Activated naive CD8-positive, alpha-beta T cell treated with anti-CD3 and anti-CD28 coated beads, Interleukin-2, amount 50 U/mL, for 24 hours (primary cell): ENCODE measurements around the gene PLEKHG4B.

Experiments
- ATAC-seq: fragments of 150-1000 bp; cut with Tn5 transposase; one replicate; pipeline ENCODE4 v1.10.0; 2021
- DNase-seq: peaks from one replicate; pipeline ENCODE4 v3.0.0; 2021
- H3K27ac Mint-ChIP-seq: one replicate; pipeline ENCODE4 v1.8.0; 2021; ENCODE audit warnings: mild to moderate bottlenecking, mixed read lengths
- H3K27me3 Mint-ChIP-seq: one replicate; pipeline ENCODE4 v1.8.0; 2021; ENCODE audit warnings: mixed read lengths
- H3K36me3 Mint-ChIP-seq: one replicate; pipeline ENCODE4 v1.8.0; 2021; ENCODE audit warnings: low read depth, mixed read lengths
- H3K4me1 Mint-ChIP-seq: one replicate; pipeline ENCODE4 v1.8.0; 2021; ENCODE audit warnings: mixed read lengths
- H3K4me3 Mint-ChIP-seq: one replicate; pipeline ENCODE4 v1.8.0; 2021; ENCODE audit warnings: mild to moderate bottlenecking, moderate library complexity, mixed read lengths
- H3K9me3 Mint-ChIP-seq: one replicate; pipeline ENCODE4 v1.8.0; 2021; ENCODE audit warnings: mixed read lengths

PLEKHG4B gene

DNA sequence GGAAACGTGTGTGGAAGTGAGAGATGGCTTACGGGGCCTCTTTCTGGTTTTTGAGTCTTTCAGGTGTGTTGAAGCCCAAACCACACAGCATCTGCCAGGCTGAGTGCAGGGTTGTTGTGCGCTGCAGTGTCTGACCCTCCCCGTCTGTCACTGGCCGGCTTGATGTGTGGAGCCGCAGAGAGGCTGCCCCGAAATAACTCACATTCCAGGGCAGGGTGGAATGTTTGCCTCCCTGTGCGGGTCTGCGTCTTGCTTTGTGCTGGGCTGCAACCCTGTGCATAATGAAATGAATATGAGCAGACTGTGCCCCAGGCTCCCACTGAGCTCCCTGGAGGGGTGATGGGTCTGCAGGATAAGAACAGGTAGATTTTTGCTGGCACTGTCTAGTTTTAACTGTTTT is 9.9 kb upstream of the PLEKHG4B start:
- Mint-ChIP-seq H3K4me1 (no peaks in the 10 kb centered on the region), H3K36me3 (no peaks in the 10 kb centered on the region), H3K4me3 (no peak overlapping the region), H3K27ac (no peak overlapping the region), H3K27me3 (no peaks in the 10 kb centered on the region), H3K9me3 (no peaks in the 10 kb centered on the region)
- no peak for ATAC-seq
- no peak for DNase-seq

DNA sequence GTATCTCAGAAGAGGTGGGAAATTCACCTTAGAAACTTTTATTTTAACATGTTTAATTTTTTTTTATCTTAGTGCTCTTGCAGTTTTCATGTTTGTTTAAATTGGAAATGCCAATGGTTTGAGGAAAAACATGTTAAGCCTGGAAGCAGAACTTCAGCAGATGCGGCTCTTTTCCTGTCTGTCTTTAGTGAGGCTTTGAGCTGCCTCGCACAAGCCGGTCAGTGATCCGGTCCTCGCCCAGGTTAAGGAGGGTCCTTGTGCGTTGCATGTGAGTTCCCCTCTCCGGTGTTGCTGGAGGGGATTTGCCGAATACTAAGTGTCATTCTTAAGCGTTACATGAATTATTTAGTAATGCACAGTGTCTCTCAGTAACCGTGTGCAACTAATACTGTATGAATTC is 9.4 kb upstream of the PLEKHG4B start:
- Mint-ChIP-seq H3K27ac (no peak overlapping the region), H3K9me3 (no peaks in the 10 kb centered on the region), H3K27me3 (no peaks in the 10 kb centered on the region), H3K4me1 (no peaks in the 10 kb centered on the region), H3K4me3 (no peak overlapping the region), H3K36me3 (no peaks in the 10 kb centered on the region)
- no peak for ATAC-seq
- no peak for DNase-seq

DNA sequence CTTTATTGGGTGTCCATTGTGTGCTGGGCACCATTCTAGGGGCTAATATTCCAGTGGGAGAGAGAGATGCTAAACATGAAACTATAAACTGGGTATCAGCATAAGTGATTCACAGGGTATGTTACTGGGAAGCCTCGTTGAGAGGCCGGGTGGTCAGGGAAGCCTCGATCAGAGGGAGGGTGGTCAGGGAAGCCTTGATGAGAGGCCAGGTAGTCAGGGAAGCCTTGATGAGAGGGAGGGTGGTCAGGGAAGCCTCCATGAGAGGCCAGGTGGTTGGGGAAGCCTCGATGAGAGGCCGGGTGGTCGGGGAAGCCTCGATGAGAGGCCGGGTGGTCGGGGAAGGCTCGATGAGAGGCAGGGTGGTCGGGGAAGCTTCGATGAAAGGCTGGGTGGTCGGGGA is 8.9 kb upstream of the PLEKHG4B start:
- Mint-ChIP-seq H3K27me3 (no peaks in the 10 kb centered on the region), H3K36me3 (no peaks in the 10 kb centered on the region), H3K4me3 (no peak overlapping the region)

DNA sequence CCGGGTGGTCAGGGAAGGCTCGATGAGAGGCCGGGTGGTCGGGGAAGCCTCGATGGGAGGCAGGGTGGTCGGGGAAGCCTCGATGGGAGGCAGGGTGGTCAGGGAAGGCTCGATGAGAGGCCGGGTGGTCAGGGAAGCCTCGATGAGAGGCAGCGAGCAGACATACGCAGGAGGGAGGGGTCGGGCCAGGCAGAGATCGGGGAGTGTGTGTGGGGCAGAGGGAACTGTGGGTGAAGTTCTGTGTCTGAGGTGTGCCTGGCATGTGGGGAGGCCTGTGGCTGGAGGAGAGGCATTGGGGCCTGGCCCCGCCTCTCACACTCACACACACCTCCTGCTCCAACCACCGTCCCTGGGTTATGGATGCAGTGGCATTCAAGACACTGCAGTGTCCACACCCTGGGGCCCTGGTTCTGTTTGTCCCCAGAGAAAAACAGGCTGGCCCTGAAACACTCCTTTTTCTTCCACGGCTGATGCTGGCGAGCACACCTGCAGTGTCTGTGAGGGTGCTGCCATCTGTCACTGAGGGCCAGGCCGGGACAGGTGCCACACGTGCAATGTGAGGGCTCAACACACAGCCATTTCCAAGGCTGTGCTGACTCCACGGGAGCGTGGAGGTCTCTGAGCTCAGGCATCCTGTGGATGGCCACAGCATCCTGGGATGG is 6.5 kb upstream of the PLEKHG4B start:
- H3K4me3 Mint-ChIP-seq = no peak overlapping the region
- ATAC-seq = no peak
- no peaks in the 10 kb centered on the region for H3K4me1 Mint-ChIP-seq
- H3K36me3 Mint-ChIP-seq = no peaks in the 10 kb centered on the region
- DNase-seq = no peak
- no peaks in the 10 kb centered on the region for H3K9me3 Mint-ChIP-seq
- H3K27me3 Mint-ChIP-seq = peaks cover 13% of the 10 kb centered on the region
- no peak overlapping the region for H3K27ac Mint-ChIP-seq

More for the DNA sequence above, 8.9 kb upstream of the PLEKHG4B start:
- Mint-ChIP-seq H3K9me3 (no peaks in the 10 kb centered on the region), H3K27ac (no peak overlapping the region), H3K4me1 (no peaks in the 10 kb centered on the region)
- ATAC-seq (no peak), DNase-seq (no peak)

DNA sequence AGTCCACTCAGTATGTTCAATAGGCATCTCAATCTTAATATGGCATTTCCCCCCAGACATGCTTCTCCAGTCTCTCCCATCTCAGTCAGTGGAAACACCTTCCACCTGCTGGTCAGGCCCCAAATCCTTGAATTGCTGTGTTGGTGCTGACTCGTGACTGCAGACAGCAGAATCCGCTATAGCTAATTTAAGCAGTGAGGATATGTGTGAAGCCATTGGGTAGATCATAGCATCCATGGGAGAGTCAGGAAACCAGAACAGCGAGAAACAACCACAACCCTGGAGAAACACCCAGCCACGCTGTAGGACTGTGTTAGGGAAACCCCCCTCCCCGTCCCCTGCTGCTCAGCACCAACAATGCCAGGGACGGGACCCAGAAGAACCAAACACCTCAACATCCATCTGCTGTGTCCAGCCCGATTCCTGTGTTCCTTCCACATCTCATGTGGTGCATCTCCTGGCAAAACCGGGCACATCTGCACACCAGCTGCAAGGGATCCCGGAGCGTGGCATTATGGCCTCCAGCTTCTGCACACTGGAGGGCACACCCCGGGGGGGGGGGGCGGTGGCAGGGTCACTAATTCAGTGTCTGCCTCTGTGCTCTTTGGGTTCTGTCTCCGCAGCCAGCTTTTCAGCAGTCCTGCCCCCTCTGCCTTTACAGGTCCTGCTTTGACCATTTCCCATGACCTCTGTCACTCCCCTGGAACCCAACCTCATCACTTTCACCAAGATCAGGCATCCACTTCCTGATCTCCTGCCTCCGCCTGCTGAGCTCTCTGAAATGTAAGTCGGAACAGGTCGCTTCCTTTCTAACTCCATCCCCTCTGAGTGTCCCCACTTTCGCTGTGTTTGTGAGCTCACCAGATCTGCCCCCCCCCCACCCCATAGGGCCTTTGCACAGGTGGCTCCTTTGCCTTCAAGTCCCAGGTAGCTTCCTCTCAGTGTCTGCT is 2.4 kb upstream of the PLEKHG4B start:
- Mint-ChIP-seq H3K36me3 (no peaks in the 10 kb centered on the region), H3K27me3 (peaks cover 36% of the 10 kb centered on the region)

DNA sequence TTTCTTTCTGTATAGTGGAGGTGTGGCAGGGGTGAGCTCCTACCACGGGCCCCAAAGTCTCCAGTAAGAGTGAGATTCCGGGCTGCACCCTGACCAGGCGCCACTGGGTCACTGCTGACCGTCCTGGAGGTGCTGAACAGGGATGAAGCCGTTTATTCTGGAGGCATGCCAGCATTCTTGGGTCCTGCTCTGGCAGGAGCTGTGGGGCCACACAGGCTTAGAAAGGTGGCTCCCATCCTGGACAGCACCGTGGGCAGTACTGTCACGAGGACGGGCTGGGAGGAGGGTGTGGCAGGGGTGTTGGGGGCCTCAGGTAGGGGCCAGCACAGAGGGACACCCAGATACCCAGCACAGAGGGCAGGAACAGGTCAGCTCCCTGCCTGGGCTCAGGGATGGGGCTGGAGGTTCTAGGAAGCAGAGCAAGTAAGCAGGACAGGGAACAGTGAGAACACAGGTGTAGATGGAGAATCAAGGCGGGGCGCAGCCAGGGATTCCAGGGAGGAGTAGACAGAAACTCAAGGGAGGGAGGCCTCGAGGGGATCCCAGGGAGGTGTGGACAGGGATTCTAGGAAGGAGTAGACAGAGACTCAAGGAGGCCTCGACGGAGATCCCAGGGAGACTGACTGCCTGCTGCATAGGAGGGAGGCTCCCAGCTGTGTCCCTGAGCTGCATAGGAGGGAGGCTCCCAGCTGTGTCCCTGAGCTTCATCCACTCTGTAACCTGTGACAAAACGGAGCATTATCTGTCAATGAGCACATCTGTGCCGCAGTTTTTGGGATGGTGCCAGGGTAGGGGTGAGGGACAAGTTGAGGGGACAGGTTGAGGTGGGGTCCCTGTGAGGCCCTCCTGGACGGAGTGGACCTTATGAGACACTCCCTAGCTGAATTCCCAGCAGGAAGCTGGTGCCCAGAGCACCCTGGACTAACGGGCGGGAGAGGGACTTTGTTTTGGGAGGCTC is 1.1 kb upstream of the PLEKHG4B start:
- Mint-ChIP-seq H3K36me3 (no peaks in the 10 kb centered on the region), H3K4me3 (peak overlapping the region; percentile 16), H3K4me1 (peaks cover 2% of the 10 kb centered on the region), H3K27ac (no peak overlapping the region), H3K27me3 (peaks cover 45% of the 10 kb centered on the region), H3K9me3 (no peaks in the 10 kb centered on the region)
- no peak for ATAC-seq
- DNase-seq = no peak

More for the DNA sequence above, 2.4 kb upstream of the PLEKHG4B start:
- no peak overlapping the region for H3K27ac Mint-ChIP-seq
- DNase-seq = no peak
- no peak for ATAC-seq
- no peak overlapping the region for H3K4me3 Mint-ChIP-seq
- H3K4me1 Mint-ChIP-seq = peaks cover 2% of the 10 kb centered on the region
- no peaks in the 10 kb centered on the region for H3K9me3 Mint-ChIP-seq

DNA sequence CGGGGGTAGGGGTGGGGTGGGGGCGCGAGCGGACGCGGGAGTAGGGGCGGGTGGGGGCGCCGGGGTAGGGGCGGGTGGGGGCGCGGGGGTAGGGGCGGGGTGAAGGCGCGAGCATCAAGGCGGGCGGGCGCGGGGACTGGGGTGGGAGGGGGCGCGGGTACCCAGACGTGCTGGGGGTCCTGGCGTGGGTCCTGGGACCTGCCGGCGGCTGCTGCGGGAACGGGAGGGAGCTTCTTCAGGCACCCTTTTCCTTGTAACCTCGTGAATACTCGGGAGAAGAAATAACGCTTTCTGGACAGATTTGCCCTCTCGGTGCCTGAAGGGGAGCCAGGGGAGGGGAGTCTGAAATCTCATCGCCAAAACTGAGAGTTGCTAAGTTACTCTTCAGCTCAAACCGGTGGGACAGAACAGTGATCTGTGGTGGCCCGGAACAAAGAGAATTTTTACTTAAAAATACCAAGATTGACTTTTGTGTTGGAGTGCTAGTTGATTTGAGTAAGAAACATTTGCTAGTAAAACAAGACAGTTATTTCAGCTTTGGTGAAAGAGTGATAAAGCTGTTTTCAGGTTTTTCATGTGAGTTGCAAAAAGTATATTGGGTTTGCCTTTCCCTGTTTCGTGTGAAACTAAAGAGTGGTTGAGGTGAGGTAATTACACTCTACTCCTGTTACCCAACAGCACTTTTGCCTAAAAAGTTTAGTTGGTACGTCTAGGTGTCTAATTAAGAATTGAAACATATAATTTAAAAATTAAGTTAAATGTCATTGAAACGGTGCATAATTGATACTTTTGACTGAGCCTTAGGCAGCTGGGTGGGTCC is 643 bp downstream of the PLEKHG4B start:
- peaks cover 2% of the 10 kb centered on the region for H3K4me1 Mint-ChIP-seq
- H3K36me3 Mint-ChIP-seq = no peaks in the 10 kb centered on the region
- ATAC-seq = no peak
- H3K9me3 Mint-ChIP-seq = no peaks in the 10 kb centered on the region
- DNase-seq = no peak
- H3K27ac Mint-ChIP-seq = no peak overlapping the region
- no peak overlapping the region for H3K4me3 Mint-ChIP-seq
- H3K27me3 Mint-ChIP-seq = peaks cover 45% of the 10 kb centered on the region

DNA sequence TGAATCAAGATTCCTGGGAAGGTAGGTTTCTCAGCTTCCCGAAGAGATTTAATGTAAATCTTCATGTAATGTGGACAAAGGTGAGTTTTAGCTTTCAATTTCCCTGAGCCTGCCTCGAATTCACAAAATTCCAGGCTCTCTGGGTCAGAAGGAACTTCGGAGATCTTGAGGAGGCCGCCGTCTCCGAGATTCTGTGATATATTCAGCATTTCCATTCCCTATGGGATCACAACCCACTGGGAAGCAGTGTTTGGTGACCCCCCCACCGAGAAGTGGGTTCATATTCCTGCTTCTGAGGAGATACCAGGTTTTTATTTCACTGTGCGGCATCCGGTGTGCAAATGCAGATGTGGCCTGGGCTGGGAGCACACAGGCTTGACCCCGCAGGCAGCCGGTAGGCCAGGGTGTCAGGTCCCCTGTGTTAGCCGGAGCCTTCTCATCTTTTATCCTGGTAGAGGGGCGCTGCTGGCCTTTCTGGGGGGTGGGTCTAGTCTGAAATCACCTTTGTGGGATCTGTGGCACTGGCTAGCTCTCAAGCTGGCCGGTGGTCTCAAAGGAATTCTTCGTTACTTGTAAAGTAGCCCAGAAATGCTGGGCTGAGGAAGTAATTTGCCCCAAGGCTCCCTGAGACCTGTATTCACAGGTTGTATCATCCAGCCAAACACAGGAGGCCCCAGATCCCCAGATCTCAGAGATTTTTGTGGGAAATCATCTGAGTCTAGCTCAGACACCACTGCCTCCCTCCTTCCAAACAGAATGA is 1.4 kb downstream of the PLEKHG4B start:
- peaks cover 2% of the 10 kb centered on the region for H3K4me1 Mint-ChIP-seq
- H3K9me3 Mint-ChIP-seq = no peaks in the 10 kb centered on the region
- no peak overlapping the region for H3K4me3 Mint-ChIP-seq
- no peak for DNase-seq
- no peak for ATAC-seq
- no peak overlapping the region for H3K27ac Mint-ChIP-seq
- no peaks in the 10 kb centered on the region for H3K36me3 Mint-ChIP-seq
- peaks cover 48% of the 10 kb centered on the region for H3K27me3 Mint-ChIP-seq

DNA sequence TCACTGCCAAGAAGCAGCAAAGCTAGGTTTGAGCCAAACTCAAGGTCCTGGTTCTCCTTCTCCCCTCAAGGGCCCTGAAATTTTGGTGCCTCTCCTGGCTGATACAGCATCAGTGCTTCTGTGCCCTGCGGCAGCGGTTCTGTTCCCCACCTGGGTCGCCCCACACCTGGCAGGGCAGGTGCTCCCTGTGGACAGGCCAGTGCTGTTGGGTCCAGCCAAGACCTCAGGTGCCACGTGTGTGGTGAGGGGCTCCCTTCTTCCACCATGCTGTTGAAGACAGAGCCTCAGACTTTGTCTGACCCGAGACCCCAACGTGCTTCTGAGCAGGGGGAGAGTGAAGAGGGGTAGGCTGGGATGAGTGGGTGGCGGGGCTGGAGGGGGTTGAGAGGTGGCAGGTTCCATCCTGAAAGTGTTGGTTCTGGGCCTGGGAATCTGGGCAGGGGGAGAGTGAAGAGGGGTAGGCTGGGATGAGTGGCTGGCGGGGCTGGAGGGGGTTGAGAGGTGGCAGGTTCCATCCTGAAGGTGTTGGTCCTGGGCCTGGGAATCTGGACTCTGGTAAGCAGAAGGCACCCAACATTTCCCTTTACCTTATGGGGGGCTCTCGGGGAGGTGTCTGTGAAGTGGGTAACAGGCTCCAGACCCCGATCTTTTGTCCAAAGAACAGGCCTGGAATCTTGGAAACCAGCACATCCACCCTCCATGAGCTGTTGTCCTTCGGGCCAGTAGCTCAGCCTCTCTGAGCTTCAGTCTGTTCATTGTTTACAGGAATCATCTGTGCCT is 2.3 kb downstream of the PLEKHG4B start:
- peaks cover 2% of the 10 kb centered on the region for H3K4me1 Mint-ChIP-seq
- ATAC-seq (no peak), DNase-seq (no peak)
- no peak overlapping the region for H3K4me3 Mint-ChIP-seq
- H3K9me3 Mint-ChIP-seq = no peaks in the 10 kb centered on the region
- H3K27ac Mint-ChIP-seq = no peak overlapping the region
- no peaks in the 10 kb centered on the region for H3K36me3 Mint-ChIP-seq
- H3K27me3 Mint-ChIP-seq = peaks cover 47% of the 10 kb centered on the region

DNA sequence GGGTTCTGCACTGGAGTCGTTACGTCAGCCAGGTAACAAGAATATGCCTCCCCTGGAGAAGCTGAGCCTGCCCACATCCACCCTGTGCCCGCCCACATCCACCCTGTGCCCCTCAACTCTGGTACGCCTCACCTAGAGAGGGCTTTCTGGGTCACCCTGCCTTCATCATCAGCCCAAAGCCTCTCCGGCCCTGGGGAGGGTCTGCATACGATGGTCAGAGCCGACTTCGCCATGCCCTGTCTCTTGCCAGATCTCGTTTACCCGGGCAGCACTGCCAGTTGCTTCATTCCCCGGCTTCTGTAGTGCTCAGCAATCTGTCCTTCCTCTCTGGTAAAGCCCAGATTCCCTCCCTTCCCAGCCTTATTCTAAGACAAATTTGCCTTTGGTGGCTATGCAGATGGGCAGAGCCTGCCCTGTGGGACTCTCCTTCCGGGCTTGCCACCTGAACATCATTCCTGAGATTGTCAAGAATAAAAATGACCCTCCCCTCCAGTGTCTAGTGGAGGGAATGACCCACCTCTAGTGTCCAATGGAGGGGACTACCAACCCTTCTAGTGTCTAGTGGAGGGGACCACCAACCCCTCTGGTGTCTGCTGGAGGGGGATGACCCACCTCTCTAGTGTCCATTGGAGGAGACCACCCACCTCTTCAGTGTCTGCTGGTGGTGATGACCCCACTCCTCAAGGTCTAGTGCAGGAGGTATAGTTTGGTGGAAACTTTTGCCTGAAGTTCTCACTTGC is 3.4 kb downstream of the PLEKHG4B start:
- Mint-ChIP-seq H3K4me3 (no peak overlapping the region), H3K27ac (no peak overlapping the region), H3K4me1 (peaks cover 2% of the 10 kb centered on the region), H3K27me3 (peaks cover 43% of the 10 kb centered on the region), H3K9me3 (no peaks in the 10 kb centered on the region), H3K36me3 (no peaks in the 10 kb centered on the region)
- no peak for DNase-seq
- ATAC-seq = peak; percentile 24

DNA sequence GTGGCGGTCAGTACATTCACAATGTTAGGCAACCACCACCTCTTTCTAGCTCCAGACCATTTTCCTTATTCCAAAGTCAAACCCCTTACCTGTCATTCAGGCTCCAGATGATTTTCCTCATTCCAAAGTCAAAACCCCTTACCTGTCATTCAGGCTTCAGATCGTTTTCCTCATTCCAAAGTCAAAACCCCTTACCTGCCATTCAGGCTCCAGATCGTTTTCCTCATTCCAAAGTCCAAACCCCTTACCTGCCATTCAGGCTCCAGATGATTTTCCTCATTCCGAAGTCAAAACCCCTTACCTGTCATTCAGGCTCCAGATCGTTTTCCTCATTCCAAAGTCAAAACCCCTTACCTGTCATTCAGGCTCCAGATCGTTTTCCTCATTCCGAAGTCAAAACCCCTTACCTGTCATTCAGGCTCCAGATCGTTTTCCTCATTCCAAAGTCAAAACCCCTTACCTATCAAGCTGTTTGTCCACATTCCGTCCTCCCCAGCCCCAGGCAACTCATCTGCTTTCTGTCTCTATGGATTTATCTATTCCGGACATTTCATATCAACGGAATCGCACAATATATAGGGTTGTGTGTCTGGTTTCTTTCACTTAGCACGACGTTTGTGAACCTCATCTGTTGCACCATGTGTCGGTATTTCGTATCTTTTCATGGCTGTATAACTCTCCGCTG is 5.2 kb downstream of the PLEKHG4B start:
- no peak overlapping the region for H3K27ac Mint-ChIP-seq

DNA sequence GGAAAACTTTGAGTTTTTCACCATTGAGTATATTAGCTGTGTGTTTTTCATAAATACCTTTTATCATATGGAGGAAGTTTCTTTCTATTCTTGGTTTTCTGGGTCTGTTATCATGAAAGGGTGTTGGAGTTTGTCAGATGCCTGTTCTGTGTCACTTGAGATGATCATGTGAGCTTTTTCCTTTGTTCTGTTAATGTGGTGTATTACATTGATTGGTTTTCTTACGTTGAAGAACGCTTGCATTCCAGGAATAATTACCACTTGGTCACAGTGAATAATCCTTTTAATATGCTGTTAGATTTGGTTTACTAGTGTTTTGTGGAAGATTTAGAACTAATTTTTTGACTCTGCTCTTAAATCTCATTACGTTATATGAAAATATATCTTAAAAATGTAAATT is 7.8 kb downstream of the PLEKHG4B start:
- H3K27me3 Mint-ChIP-seq = peaks cover 24% of the 10 kb centered on the region
- ATAC-seq = no peak

More for the DNA sequence above, 5.2 kb downstream of the PLEKHG4B start:
- H3K4me3 Mint-ChIP-seq = no peak overlapping the region
- no peak for ATAC-seq
- no peaks in the 10 kb centered on the region for H3K4me1 Mint-ChIP-seq
- no peaks in the 10 kb centered on the region for H3K36me3 Mint-ChIP-seq
- DNase-seq = no peak
- no peaks in the 10 kb centered on the region for H3K9me3 Mint-ChIP-seq
- H3K27me3 Mint-ChIP-seq = peaks cover 30% of the 10 kb centered on the region

More for the DNA sequence above, 7.8 kb downstream of the PLEKHG4B start:
- Mint-ChIP-seq H3K27ac (no peak overlapping the region), H3K9me3 (no peaks in the 10 kb centered on the region), H3K36me3 (no peaks in the 10 kb centered on the region), H3K4me1 (no peaks in the 10 kb centered on the region), H3K4me3 (no peak overlapping the region)
- no peak for DNase-seq
